Pancreas (tissue), 10 donors: ENCODE results near the gene KRT37. TPM values are rescaled to one million over a fixed set of nuclear protein-coding genes. Genes with fewer than 3 reads are reported as not detected.
A peak's percentile ranks its signal among the peaks of the same experiment; 100 is the strongest.

Source experiments
- ATAC-seq, 4 donors: fragments of 200-7000 bp; cut with Tn5 transposase; one replicate each; pipeline versions ENCODE4 v1.8.0 to v1.9.1; 2020; ENCODE audit warnings: mild to moderate bottlenecking in 4 of 4, moderate library complexity in 4 of 4
- DNase-seq, 6 donors: peaks; one replicate each; pipeline ENCODE4 v3.0.0-alpha.2; 2020
- FAIRE-seq: peaks from 2 replicates; lab custom pipeline; 2012; peaks lifted over from hg19 to GRCh38; lab: Jason Lieb, UNC
- H3K27ac ChIP-seq, 4 donors: fragments of 200-600 bp; sonication (generic); 1 replicate in 3 of 4; 2 replicates in 1 of 4; pipeline versions ENCODE4 v1.5.0 to v1.8.0; 2020
- H3K27me3 ChIP-seq, 4 donors: fragments of 200-600 bp; one replicate each; pipeline ENCODE4 v1.8.0; 2021
- H3K36me3 ChIP-seq, 3 donors: fragments of 200-600 bp; sonication (generic) in 1 of 3; one replicate each; pipeline versions ENCODE4 v1.5.0 to v1.8.0; 2020 to 2021
- H3K4me1 ChIP-seq, 3 donors: fragments of 200-600 bp; one replicate each; pipeline ENCODE4 v1.8.0; 2021
- H3K4me3 ChIP-seq, 4 donors: fragments of 200-600 bp; sonication (generic) in 2 of 4; one replicate each; pipeline versions ENCODE4 v1.5.0 to v1.8.0; 2020 to 2021
- H3K9me3 ChIP-seq, 4 donors: fragments of 200-600 bp; one replicate each; pipeline ENCODE4 v1.8.0; 2021
- CTCF ChIP-seq, 4 donors: fragments of 200-600 bp; sonication (generic) in 3 of 4; IDR thresholded peaks; one replicate each; pipeline versions ENCODE4 v1.5.0 to v1.8.0; 2021; ENCODE audit warnings: antibody characterized with exemption in 4 of 4
- WGBS, 2 donors: extraction: QIAGEN DNeasy Blood & Tissue Kit; methylation state at CpG; one replicate each; pipeline ENCODE4 v1.1.7; 2013; 5-methylcytosine and 5-hydroxymethylcytosine counted together
- intact Hi-C, 3 donors: fragments of 100-400 bp; cut with DNase I; formaldehyde crosslinking; loops; one replicate each; pipeline versions ENCODE4 v1.11.1 to v1.14.2; 2022
- polyA plus RNA-seq, 2 donors: library from polyadenylated mRNA; stranded (reverse); fragments of 200-250 nt; gene quantifications; one replicate each; pipeline ENCODE4 v1.2.3, GENCODE V29; 2013
- total RNA-seq, 6 donors: library from RNA; stranded (reverse); fragmentation: NEBNext Ultra II Directional in 4 of 6; extraction: Animal tissue kit (Norgen Biotek cat#: 25700) in 4 of 6; gene quantifications; one replicate each; pipeline versions ENCODE4 v1.2.1 to v1.2.4, GENCODE V29; 2021 to 2023
- donor health status: healthy with polysubstance abuse.
- donor health status: DM: no; HTN: no; CAD: no; lungs with moderate emphysema.
- donor health status: DM: no; HTN: no; CAD: no.
- donor health status: control.
- donor health status: control.
- donor health status: Bipolar disorder and iron deficiency.
- donor health status: DM: yes; HTN: yes; CAD: no.
- donor health status: DM: no; HTN: no; CAD: no.
- donor health status: DM: no; HTN: no; CAD: no.
- donor health status: DM: yes; HTN: yes; CAD: no.

KRT37 gene
- total and polyA plus RNA-seq, 8 donors = not detected

- no peaks in the 10 kb centered on the region for H3K9me3 ChIP-seq
- intact Hi-C loops = no loop called here
- H3K27ac ChIP-seq = no peak overlapping the region
- no peaks in the 10 kb centered on the region for H3K27me3 ChIP-seq
- 50 to 54% methylated on average over 7 of the region's 7 CpGs for WGBS, 2 donors
- no peaks in the 10 kb centered on the region for H3K4me1 ChIP-seq
- FAIRE-seq (no peak), ATAC-seq (peak in 2 of 4 donors; percentile 24 to 44), DNase-seq (no peak)
- H3K4me3 ChIP-seq = no peak overlapping the region
- TF ChIP-seq CTCF (IDR thresholded peaks at IDR 0.05) = no peak
- no peaks in the 10 kb centered on the region for H3K36me3 ChIP-seq
Observed at GRCh38 chr17:41404024-41404671, 20.2 kb downstream of the KRT37 start.

GRCh38 chr17:41403404-41404023 lies 20.9 kb downstream of the KRT37 start:
- H3K4me1 ChIP-seq = no peaks in the 10 kb centered on the region
- no peak overlapping the region for H3K27ac ChIP-seq
- H3K9me3 ChIP-seq = no peaks in the 10 kb centered on the region
- 59 to 64% methylated on average over 4 of the region's 4 CpGs for WGBS, 2 donors
- intact Hi-C loops = no loop called here
- TF ChIP-seq CTCF (IDR thresholded peaks at IDR 0.05) = no peak
- FAIRE-seq = no peak
- H3K4me3 ChIP-seq = no peak overlapping the region
- ATAC-seq = no peak
- no peaks in the 10 kb centered on the region for H3K36me3 ChIP-seq
- no peaks in the 10 kb centered on the region for H3K27me3 ChIP-seq
- no peak for DNase-seq

- Histone ChIP-seq H3K4me1 (no peaks in the 10 kb centered on the region), H3K4me3 (no peak overlapping the region), H3K36me3 (no peaks in the 10 kb centered on the region), H3K27me3 (no peaks in the 10 kb centered on the region), H3K9me3 (no peaks in the 10 kb centered on the region), H3K27ac (no peak overlapping the region)
- FAIRE-seq (no peak), ATAC-seq (no peak), DNase-seq (no peak)
- 78 to 91% methylated on average over 5 of the region's 5 CpGs for WGBS, 2 donors
- intact Hi-C loops = no loop called here
- no peak for TF ChIP-seq CTCF (IDR thresholded peaks at IDR 0.05)
Observed at GRCh38 chr17:41402161-41402560, 22.2 kb downstream of the KRT37 start.

- no peak for ATAC-seq
- no peak for TF ChIP-seq CTCF (IDR thresholded peaks at IDR 0.05)
- FAIRE-seq = no peak
- Histone ChIP-seq H3K27me3 (no peaks in the 10 kb centered on the region), H3K4me3 (no peak within 1 kb of the TSS), H3K27ac (no peak within 1 kb of the TSS), H3K9me3 (no peaks in the 10 kb centered on the region), H3K36me3 (no peaks in the 10 kb centered on the region), H3K4me1 (no peaks in the 10 kb centered on the region)
- 74 to 76% methylated on average over 16 of the region's 16 CpGs for WGBS, 2 donors
- intact Hi-C loops = no loop called here
- DNase-seq = no peak
Observed at GRCh38 chr17:41396996-41397660, 27.3 kb downstream of the KRT37 start, which contains the start of gene KRT31. TSS of gene KRT31 (minus strand) at chr17:41397608. CDS start at chr17:41397539, 69 bp downstream.
